GM18498 (cell line): ENCODE results near the gene CFAP77.
"Not testable (repeated sequence)": the region's sequence is repeated elsewhere in the genome, so short reads cannot be mapped to it uniquely, and the experiment has no call there.

Source experiments
- ATAC-seq: cut with Tn5 transposase; IDR thresholded peaks from one replicate; pipeline ENCODE4 v1.9.1; 2021; ENCODE audit warnings: mild to moderate bottlenecking, moderate library complexity; ENCODE audit not compliant: unreplicated experiment

Gene CFAP77

GRCh38 chr9:132545578-132545977, 135.6 kb downstream of the CFAP77 start:
- ATAC-seq, result no peak

GRCh38 chr9:132546148-132547051, 136.4 kb downstream of the CFAP77 start:
- no peak for ATAC-seq

DNA sequence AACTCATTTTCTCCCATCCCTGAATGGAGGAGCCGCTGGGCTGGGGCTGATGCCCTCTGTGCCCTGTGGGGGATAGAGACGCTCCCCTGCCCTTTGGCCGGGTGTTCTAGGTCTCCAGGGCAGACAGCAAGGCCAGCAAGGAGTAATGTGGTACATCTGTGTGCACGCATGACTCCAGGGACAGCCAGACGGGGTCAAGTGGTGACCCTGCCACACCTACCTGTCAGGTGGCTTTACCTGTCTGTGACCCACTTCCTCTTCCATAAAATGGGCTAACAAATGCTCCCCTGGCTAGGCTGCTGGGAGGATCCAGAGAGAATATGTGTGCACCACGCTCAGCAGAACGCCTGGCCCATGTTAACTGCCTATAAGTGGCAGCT, 137.0 kb downstream of the CFAP77 start:
- no peak for ATAC-seq

DNA sequence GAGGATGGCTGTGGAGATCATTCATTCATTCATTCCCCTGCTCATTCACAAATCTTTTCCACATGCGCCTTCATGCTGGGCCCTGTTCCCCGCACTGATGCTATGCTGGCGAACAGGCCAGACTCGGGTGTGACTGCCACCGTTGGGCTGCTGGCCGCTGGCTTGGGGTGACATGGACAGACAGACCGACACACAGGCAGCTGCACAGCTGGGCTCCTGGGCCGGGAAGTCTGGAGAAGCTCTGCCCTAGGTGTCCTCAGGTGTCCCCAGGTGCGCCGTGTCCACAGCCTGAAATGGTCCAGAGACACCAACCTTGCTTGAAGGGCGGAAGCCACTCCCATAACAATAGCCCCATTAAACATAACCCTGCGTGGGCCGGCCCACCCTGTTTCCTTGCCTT, 137.4 kb downstream of the CFAP77 start:
- ATAC-seq, result no peak

GRCh38 chr9:132547976-132548730, 138.1 kb downstream of the CFAP77 start:
- no peak for ATAC-seq

DNA sequence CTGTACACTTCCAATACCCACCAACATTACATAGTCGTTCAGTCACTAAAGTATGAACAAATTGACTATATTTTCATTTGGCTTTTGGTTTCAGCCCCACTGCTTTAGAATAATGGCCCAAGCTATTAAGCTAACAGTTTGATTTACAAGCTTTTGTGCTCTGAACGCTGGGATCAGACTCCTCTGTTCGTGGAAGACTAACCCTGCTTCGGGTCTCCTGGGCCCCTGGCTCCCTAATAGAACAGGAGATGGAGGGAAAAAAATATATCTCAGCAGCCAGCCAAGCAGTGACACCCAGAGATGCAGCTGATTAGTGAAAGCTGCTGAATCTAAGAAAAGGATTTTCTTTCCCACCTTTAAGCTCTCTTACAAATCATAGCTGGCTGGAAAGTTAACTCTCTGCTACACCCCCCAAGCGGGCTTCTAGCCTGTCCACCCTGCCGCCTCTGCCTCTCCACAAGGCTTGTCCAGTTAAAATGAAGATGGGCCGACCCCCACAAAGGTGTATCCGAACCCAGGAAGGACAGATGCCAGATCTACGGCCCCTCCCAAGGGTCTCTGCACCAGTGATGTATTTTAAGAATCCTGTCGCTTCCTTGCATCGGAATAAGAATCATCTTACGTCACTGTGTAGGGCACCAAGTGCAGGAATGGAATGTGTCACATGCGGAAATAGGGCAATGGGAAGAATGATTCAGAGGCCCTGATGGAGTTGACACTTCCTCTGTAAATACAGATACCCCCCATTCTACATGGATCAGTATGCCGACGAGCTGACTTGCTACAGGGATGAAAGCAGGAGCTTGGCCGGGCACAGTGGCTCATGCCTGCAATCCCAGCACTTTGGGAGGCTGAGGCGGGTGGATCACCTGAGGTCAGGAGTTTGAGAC, 139.0 kb downstream of the CFAP77 start:
- no peak for ATAC-seq

GRCh38 chr9:132551556-132551955, 141.5 kb downstream of the CFAP77 start:
- ATAC-seq, result no peak

- no peak for ATAC-seq
These were observed 142.0 kb downstream of the CFAP77 start for GRCh38 chr9:132552041-132552440.

GRCh38 chr9:132554755-132555154, 144.7 kb downstream of the CFAP77 start:
- no peak for ATAC-seq

DNA sequence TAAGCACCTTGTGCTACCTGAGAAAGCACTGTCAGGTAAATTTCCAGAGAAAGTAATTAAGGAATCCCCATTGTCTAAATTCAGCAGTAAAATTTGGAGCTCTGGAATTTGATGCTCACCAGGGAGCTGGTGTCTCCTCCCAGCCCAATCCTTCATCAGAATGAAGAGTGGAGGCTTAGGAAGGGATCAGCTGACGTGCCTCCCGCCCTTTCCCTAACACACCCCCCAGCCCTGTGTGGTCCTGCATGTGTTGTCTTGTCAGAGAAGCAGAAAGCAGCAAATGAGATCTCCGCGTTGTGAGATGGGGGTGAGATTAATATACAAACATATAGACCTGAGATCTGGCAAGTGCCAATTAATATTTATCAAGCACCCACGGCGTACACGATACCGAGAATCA, 145.5 kb downstream of the CFAP77 start:
- ATAC-seq, result no peak

- ATAC-seq, result no peak
These were observed 146.2 kb downstream of the CFAP77 start for GRCh38 chr9:132556235-132556634.

DNA sequence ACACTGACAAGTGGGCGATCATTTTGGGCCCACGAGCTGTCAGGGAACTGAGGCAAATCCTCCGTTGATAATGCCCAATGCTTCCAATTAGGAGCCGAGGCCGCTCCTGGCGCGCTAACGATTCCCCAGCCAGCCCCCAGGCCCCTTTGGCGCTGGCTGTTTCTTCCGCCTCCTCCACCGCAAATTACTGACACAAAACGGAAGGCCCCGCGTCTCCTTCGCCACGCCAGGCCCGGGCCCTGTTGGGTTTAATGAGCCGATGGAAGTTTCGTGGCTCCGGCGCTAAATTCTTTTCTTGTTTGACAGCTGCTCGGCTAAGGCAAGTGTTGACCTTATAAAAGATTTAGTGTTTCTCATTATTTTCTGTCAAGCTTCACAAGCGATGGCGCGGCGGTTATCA, 146.7 kb downstream of the CFAP77 start:
- no peak for ATAC-seq

GRCh38 chr9:132557159-132557558, 147.1 kb downstream of the CFAP77 start:
- ATAC-seq, result no peak

GRCh38 chr9:132559711-132560110, 149.7 kb downstream of the CFAP77 start:
- no peak for ATAC-seq

- ATAC-seq, result no peak
These were observed 150.7 kb downstream of the CFAP77 start for GRCh38 chr9:132560616-132561202.

DNA sequence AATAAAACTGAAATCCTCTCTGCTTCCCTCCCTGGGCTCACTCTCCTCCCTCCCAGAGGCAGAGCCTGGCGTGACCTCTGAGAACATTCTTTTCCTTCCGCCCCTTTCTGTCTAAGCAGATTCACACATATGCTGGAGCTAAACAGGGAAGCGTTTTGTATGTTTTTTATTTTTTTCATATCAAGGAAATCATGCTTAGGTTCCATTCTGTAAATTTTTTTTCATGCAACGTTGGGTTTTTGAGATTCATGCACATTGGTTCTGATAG, 152.2 kb downstream of the CFAP77 start:
- ATAC-seq, result no peak

GRCh38 chr9:132564526-132564925, 154.5 kb downstream of the CFAP77 start:
- ATAC-seq, result no peak

DNA sequence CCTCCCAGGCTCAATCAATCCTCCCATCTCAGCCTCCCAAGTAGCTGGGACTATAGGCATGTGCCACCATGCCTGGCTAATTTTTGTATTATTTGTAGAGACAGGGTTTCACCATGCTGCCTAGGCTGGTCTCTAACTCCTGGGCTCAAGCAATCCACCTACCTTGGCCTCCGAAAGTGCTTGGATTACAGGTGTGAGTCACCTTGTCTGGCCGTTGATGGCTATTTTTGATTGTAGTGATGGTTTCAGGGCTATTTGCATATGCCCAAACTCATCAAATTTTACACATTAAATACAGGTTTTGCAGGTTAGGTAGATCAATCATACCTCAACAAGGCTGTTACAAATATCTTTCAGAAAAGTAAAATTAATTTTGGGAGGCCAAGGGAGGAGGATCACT, 158.8 kb downstream of the CFAP77 start:
- ATAC-seq, result not testable (repeated sequence)

GRCh38 chr9:132571806-132572600, 162.0 kb downstream of the CFAP77 start:
- no peak for ATAC-seq

DNA sequence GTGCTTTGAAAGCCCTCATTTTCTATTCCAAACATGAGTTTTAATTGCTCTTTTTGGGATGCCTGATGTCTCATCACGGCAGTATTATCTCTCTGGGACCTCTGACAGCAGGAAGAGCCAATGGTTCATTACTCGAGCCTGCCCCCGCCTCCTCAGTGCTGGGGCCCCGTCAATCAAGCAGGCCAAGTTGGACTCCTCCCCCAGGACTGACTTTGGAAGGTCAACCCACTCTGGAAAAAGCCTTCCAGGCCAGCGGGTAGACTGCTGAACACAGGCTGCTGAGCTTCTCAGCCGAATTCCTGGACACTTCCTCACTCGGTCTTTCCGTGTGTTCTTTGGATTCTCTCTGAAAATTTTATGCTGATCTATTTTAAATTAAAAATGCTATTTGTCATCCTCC, 162.9 kb downstream of the CFAP77 start:
- no peak for ATAC-seq
